ENCODE data around the gene PRIM2.
"Not testable (repeated sequence)": the region's sequence is repeated elsewhere in the genome, so short reads cannot be mapped to it uniquely, and the experiment has no call there.

PRIM2 gene

DNA sequence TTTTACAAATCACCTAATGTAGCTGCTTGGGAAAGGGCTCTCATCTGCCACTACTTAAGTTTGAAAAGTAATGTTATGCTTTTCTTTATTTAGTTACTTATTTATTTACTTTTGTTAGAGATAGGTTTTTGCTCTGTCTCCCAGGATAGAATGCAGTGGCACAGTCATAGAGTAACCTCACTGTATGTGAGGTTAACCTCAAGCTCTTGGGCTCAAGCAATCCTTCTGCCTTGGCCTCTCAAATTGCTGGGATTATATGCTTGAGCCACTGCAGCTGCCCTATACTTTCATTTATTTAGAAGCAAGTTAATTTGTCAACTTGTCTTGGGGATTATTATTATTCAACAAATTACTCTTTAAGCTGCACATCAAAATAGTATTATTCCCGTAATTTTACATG, 255.4 kb downstream of the PRIM2 start:
- H3K27ac ChIP-seq (ENCODE audit: insufficient read depth in 1 of 2, low read depth in 1 of 2, low read length in 2 of 2, poor library complexity in 1 of 2, severe bottlenecking in 2 of 2); DNase-seq; POLR2A ChIA-PET; CTCF ChIA-PET; H3K36me3 ChIP-seq (ENCODE audit: control insufficient read depth in 4 of 4, insufficient read depth in 4 of 4, low read length in 3 of 4); H3K9me3 ChIP-seq (ENCODE audit: control extremely low read depth in 1 of 5, control insufficient read depth in 4 of 5, insufficient read depth in 2 of 5, low read depth in 1 of 5, low read length in 4 of 5); H3K4me1 ChIP-seq (ENCODE audit: control extremely low read depth in 1 of 4, control insufficient read depth in 4 of 4, insufficient read depth in 4 of 4, low read length in 3 of 4); H3K4me3 ChIP-seq (ENCODE audit: control insufficient read depth in 1 of 7, extremely low read depth in 1 of 7, insufficient read depth in 4 of 7, low read depth in 2 of 7, low read length in 6 of 7); H3K27me3 ChIP-seq (replicated peaks in 2 of 5; ENCODE audit: control insufficient read depth in 4 of 5, insufficient read depth in 5 of 5, low read length in 4 of 5): not testable (repeated sequence)
- no CpG with 5 or more reads among the region's 1 CpG for WGBS (ENCODE audit: insufficient coverage)

GRCh38 chr6:57577023-57577422, 259.6 kb downstream of the PRIM2 start:
- H3K36me3 ChIP-seq (ENCODE audit: control insufficient read depth in 4 of 4, insufficient read depth in 4 of 4, low read length in 3 of 4); POLR2A ChIA-PET; DNase-seq; H3K4me1 ChIP-seq (ENCODE audit: control extremely low read depth in 1 of 4, control insufficient read depth in 4 of 4, insufficient read depth in 4 of 4, low read length in 3 of 4); H3K27me3 ChIP-seq (replicated peaks in 2 of 5; ENCODE audit: control insufficient read depth in 4 of 5, insufficient read depth in 5 of 5, low read length in 4 of 5); H3K9me3 ChIP-seq (ENCODE audit: control extremely low read depth in 1 of 5, control insufficient read depth in 4 of 5, insufficient read depth in 2 of 5, low read depth in 1 of 5, low read length in 4 of 5); H3K4me3 ChIP-seq (ENCODE audit: control insufficient read depth in 1 of 7, extremely low read depth in 1 of 7, insufficient read depth in 4 of 7, low read depth in 2 of 7, low read length in 6 of 7); H3K27ac ChIP-seq (ENCODE audit: insufficient read depth in 1 of 2, low read depth in 1 of 2, low read length in 2 of 2, poor library complexity in 1 of 2, severe bottlenecking in 2 of 2); CTCF ChIA-PET: not testable (repeated sequence)
- no CpG with 5 or more reads among the region's 1 CpG for WGBS (ENCODE audit: insufficient coverage)

DNA sequence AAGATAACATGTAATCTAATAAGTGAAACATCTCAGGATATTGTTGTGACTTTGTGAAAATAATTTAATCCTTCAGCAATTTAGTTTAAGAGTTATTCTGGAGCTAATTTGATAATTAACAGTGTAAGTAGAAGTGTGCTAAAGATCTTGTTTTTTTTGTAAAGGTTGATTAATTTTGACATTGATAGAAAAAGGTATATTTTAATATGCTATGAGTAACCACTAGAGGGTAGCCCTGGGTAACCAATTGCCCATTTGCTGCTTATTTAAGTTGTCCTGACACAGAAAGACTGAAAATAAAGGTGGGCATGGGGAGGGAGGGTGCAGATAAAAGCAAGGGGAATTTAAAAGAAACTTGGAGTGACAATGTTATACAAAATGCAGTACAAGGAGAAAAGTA, 262.1 kb downstream of the PRIM2 start:
- H3K4me3 ChIP-seq (ENCODE audit: control insufficient read depth in 1 of 7, extremely low read depth in 1 of 7, insufficient read depth in 4 of 7, low read depth in 2 of 7, low read length in 6 of 7); POLR2A ChIA-PET; H3K4me1 ChIP-seq (ENCODE audit: control extremely low read depth in 1 of 4, control insufficient read depth in 4 of 4, insufficient read depth in 4 of 4, low read length in 3 of 4); H3K36me3 ChIP-seq (ENCODE audit: control insufficient read depth in 4 of 4, insufficient read depth in 4 of 4, low read length in 3 of 4); H3K9me3 ChIP-seq (ENCODE audit: control extremely low read depth in 1 of 5, control insufficient read depth in 4 of 5, insufficient read depth in 2 of 5, low read depth in 1 of 5, low read length in 4 of 5); CTCF ChIA-PET; H3K27me3 ChIP-seq (replicated peaks in 2 of 5; ENCODE audit: control insufficient read depth in 4 of 5, insufficient read depth in 5 of 5, low read length in 4 of 5); H3K27ac ChIP-seq (ENCODE audit: insufficient read depth in 1 of 2, low read depth in 1 of 2, low read length in 2 of 2, poor library complexity in 1 of 2, severe bottlenecking in 2 of 2): not testable (repeated sequence)
- peak in 2 of 3 donors; percentile 0 to 1 for DNase-seq

DNA sequence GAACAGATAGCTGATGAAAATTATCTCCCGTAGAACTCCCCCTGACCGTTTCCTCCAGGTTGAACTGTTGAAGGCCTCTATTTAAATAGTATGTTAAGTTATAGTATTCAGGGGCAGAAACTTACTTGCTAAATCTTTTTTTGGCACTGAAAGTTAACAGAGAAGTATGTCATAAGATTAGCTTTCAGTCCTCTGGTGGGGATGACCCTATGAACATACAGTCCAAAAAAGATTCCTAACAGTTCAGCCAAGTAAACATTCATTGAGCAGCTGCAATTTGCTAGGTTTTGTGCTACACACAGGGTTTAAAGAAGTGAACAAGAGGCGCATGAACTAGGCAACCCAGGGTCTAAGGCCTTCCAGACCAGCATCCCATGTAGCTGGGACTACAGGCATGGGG, 264.2 kb downstream of the PRIM2 start:
- H3K27me3 ChIP-seq (replicated peaks in 2 of 5; ENCODE audit: control insufficient read depth in 4 of 5, insufficient read depth in 5 of 5, low read length in 4 of 5); POLR2A ChIA-PET; DNase-seq; H3K4me3 ChIP-seq (ENCODE audit: control insufficient read depth in 1 of 7, extremely low read depth in 1 of 7, insufficient read depth in 4 of 7, low read depth in 2 of 7, low read length in 6 of 7); H3K36me3 ChIP-seq (ENCODE audit: control insufficient read depth in 4 of 4, insufficient read depth in 4 of 4, low read length in 3 of 4); H3K9me3 ChIP-seq (ENCODE audit: control extremely low read depth in 1 of 5, control insufficient read depth in 4 of 5, insufficient read depth in 2 of 5, low read depth in 1 of 5, low read length in 4 of 5); H3K27ac ChIP-seq (ENCODE audit: insufficient read depth in 1 of 2, low read depth in 1 of 2, low read length in 2 of 2, poor library complexity in 1 of 2, severe bottlenecking in 2 of 2); H3K4me1 ChIP-seq (ENCODE audit: control extremely low read depth in 1 of 4, control insufficient read depth in 4 of 4, insufficient read depth in 4 of 4, low read length in 3 of 4); CTCF ChIA-PET: not testable (repeated sequence)
- no CpG with 5 or more reads among the region's 3 CpGs for WGBS (ENCODE audit: insufficient coverage)

GRCh38 chr6:57601105-57601504, 283.7 kb downstream of the PRIM2 start:
- H3K27me3 ChIP-seq (replicated peaks in 2 of 5; ENCODE audit: control insufficient read depth in 4 of 5, insufficient read depth in 5 of 5, low read length in 4 of 5); H3K27ac ChIP-seq (ENCODE audit: insufficient read depth in 1 of 2, low read depth in 1 of 2, low read length in 2 of 2, poor library complexity in 1 of 2, severe bottlenecking in 2 of 2); POLR2A ChIA-PET; H3K4me1 ChIP-seq (ENCODE audit: control extremely low read depth in 1 of 4, control insufficient read depth in 4 of 4, insufficient read depth in 4 of 4, low read length in 3 of 4); H3K4me3 ChIP-seq (ENCODE audit: control insufficient read depth in 1 of 7, extremely low read depth in 1 of 7, insufficient read depth in 4 of 7, low read depth in 2 of 7, low read length in 6 of 7); H3K36me3 ChIP-seq (ENCODE audit: control insufficient read depth in 4 of 4, insufficient read depth in 4 of 4, low read length in 3 of 4); H3K9me3 ChIP-seq (ENCODE audit: control extremely low read depth in 1 of 5, control insufficient read depth in 4 of 5, insufficient read depth in 2 of 5, low read depth in 1 of 5, low read length in 4 of 5); DNase-seq; CTCF ChIA-PET: not testable (repeated sequence)
- 100% methylated on average over 1 of the region's 3 CpGs for WGBS (ENCODE audit: insufficient coverage)

DNA sequence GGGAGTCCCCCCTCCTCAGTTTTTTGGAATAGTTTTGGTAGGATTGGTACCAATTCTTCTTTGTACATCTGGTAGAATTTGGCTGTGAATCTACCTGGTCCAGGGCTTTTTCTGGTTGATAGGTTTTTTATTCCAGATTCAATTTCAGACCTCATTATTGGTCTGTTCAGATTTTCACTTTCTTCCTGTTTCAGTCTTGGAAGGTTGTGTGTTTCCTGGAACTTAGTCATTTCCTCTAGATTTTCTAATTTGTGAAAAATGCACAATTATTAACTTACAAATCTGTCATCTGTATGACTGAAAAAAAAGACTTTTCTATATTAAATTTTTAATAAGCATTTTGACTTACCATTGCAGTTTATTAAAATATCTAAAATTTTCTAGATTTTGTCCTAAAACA, 287.9 kb downstream of the PRIM2 start:
- not testable (repeated sequence) for DNase-seq; H3K27ac ChIP-seq (ENCODE audit: insufficient read depth in 1 of 2, low read depth in 1 of 2, low read length in 2 of 2, poor library complexity in 1 of 2, severe bottlenecking in 2 of 2)

DNA sequence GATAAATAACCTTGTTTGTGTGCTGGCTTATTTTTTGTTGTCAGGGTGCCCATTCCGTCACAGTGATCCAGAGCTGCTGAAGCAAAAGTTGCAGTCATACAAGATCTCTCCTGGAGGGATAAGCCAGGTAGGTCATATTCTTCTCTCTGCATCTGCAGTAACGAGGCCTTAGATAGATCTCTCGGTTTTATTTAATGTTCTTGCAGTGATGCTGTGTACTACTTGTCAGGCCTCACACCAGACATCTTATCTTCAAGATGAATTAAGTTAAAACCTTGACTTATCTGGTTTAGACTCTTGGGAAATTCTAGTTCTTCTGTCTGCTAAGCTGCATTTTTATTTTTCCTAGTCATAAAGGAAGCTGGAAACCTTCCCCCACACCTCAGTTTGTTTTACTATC, 288.9 kb downstream of the PRIM2 start:
- POLR2A ChIA-PET; H3K9me3 ChIP-seq (ENCODE audit: control extremely low read depth in 1 of 5, control insufficient read depth in 4 of 5, insufficient read depth in 2 of 5, low read depth in 1 of 5, low read length in 4 of 5); H3K4me1 ChIP-seq (ENCODE audit: control extremely low read depth in 1 of 4, control insufficient read depth in 4 of 4, insufficient read depth in 4 of 4, low read length in 3 of 4); DNase-seq; CTCF ChIA-PET; H3K27ac ChIP-seq (ENCODE audit: insufficient read depth in 1 of 2, low read depth in 1 of 2, low read length in 2 of 2, poor library complexity in 1 of 2, severe bottlenecking in 2 of 2); H3K4me3 ChIP-seq (ENCODE audit: control insufficient read depth in 1 of 7, extremely low read depth in 1 of 7, insufficient read depth in 4 of 7, low read depth in 2 of 7, low read length in 6 of 7); H3K36me3 ChIP-seq (ENCODE audit: control insufficient read depth in 4 of 4, insufficient read depth in 4 of 4, low read length in 3 of 4); H3K27me3 ChIP-seq (replicated peaks in 2 of 5; ENCODE audit: control insufficient read depth in 4 of 5, insufficient read depth in 5 of 5, low read length in 4 of 5): not testable (repeated sequence)
- WGBS (ENCODE audit: insufficient coverage) = no CpG with 5 or more reads among the region's 3 CpGs

More for the DNA sequence above, 287.9 kb downstream of the PRIM2 start:
- H3K36me3 ChIP-seq (ENCODE audit: control insufficient read depth in 4 of 4, insufficient read depth in 4 of 4, low read length in 3 of 4); H3K4me1 ChIP-seq (ENCODE audit: control extremely low read depth in 1 of 4, control insufficient read depth in 4 of 4, insufficient read depth in 4 of 4, low read length in 3 of 4); H3K9me3 ChIP-seq (ENCODE audit: control extremely low read depth in 1 of 5, control insufficient read depth in 4 of 5, insufficient read depth in 2 of 5, low read depth in 1 of 5, low read length in 4 of 5); CTCF ChIA-PET; H3K4me3 ChIP-seq (ENCODE audit: control insufficient read depth in 1 of 7, extremely low read depth in 1 of 7, insufficient read depth in 4 of 7, low read depth in 2 of 7, low read length in 6 of 7); H3K27me3 ChIP-seq (replicated peaks in 2 of 5; ENCODE audit: control insufficient read depth in 4 of 5, insufficient read depth in 5 of 5, low read length in 4 of 5); POLR2A ChIA-PET: not testable (repeated sequence)

GRCh38 chr6:57610612-57611011, 293.2 kb downstream of the PRIM2 start:
- H3K27me3 ChIP-seq (replicated peaks in 2 of 5; ENCODE audit: control insufficient read depth in 4 of 5, insufficient read depth in 5 of 5, low read length in 4 of 5); POLR2A ChIA-PET; H3K36me3 ChIP-seq (ENCODE audit: control insufficient read depth in 4 of 4, insufficient read depth in 4 of 4, low read length in 3 of 4); H3K4me1 ChIP-seq (ENCODE audit: control extremely low read depth in 1 of 4, control insufficient read depth in 4 of 4, insufficient read depth in 4 of 4, low read length in 3 of 4); H3K27ac ChIP-seq (ENCODE audit: insufficient read depth in 1 of 2, low read depth in 1 of 2, low read length in 2 of 2, poor library complexity in 1 of 2, severe bottlenecking in 2 of 2); CTCF ChIA-PET; DNase-seq; H3K9me3 ChIP-seq (ENCODE audit: control extremely low read depth in 1 of 5, control insufficient read depth in 4 of 5, insufficient read depth in 2 of 5, low read depth in 1 of 5, low read length in 4 of 5); H3K4me3 ChIP-seq (ENCODE audit: control insufficient read depth in 1 of 7, extremely low read depth in 1 of 7, insufficient read depth in 4 of 7, low read depth in 2 of 7, low read length in 6 of 7): not testable (repeated sequence)
- WGBS (ENCODE audit: insufficient coverage) = no CpG with 5 or more reads among the region's 2 CpGs
